Measurements from ENCODE around the gene ATP1A1. TPM values are rescaled to one million over a fixed set of nuclear protein-coding genes. Genes with fewer than 3 reads are reported as not detected.

ATP1A1 gene
- total and polyA plus RNA-seq, 4 donors = 68.6 to 128 (median 82.6) TPM

GRCh38 chr1:116345011-116345410 lies 28.0 kb upstream of the ATP1A1 start:
- WGBS = 97% methylated on average over 1 of the region's 1 CpG
- Histone ChIP-seq H3K9ac (ENCODE audit: low read depth in 1 of 2, low read length in 2 of 2) (no peak overlapping the region), H3K9me3 (ENCODE audit: control insufficient read depth in 4 of 4, low read length in 3 of 4) (no peaks in the 10 kb centered on the region), H3K4me3 (ENCODE audit: low read depth in 1 of 3, low read length in 3 of 3) (no peak overlapping the region), H3K36me3 (ENCODE audit: control insufficient read depth in 4 of 4, insufficient read depth in 3 of 4, low read depth in 1 of 4, low read length in 3 of 4) (no peaks in the 10 kb centered on the region), H3K27ac (ENCODE audit: low read depth in 1 of 2, low read length in 2 of 2) (no peak overlapping the region), H3K4me1 (ENCODE audit: control insufficient read depth in 4 of 4, insufficient read depth in 4 of 4, low read length in 3 of 4) (no peaks in the 10 kb centered on the region), H3K27me3 (ENCODE audit: control insufficient read depth in 4 of 4, insufficient read depth in 4 of 4, low read length in 3 of 4) (no peaks in the 10 kb centered on the region)
- DNase-seq (ENCODE audit: low spot score) = no peak
- TF ChIP-seq NR2F2 (IDR thresholded peaks at IDR 0.05) (no peak), TAF1 (conservative IDR thresholded peaks at IDR 0.05) (no peak), REST (IDR thresholded peaks at IDR 0.05) (no peak)

- 49% methylated on average over 2 of the region's 2 CpGs for WGBS
- no peak for TF ChIP-seq RXRA (IDR thresholded peaks at IDR 0.05)
- no peak for TF ChIP-seq GABPA (IDR thresholded peaks at IDR 0.05 in 1 of 2, conservative IDR thresholded peaks at IDR 0.05 in 1 of 2)
- no peak for TF ChIP-seq YY1 (IDR thresholded peaks at IDR 0.05)
- TF ChIP-seq ZBTB33 (IDR thresholded peaks at IDR 0.05) = no peak
- TF ChIP-seq EGR1 (IDR thresholded peaks at IDR 0.05; ENCODE audit: low read depth in 2 of 2) = no peak
- TF ChIP-seq CTCF (IDR thresholded peaks at IDR 0.05; ENCODE audit: low read depth, low read length, missing input control) = no peak
- TF ChIP-seq RAD21 (IDR thresholded peaks at IDR 0.05) = no peak
- no peak for TF ChIP-seq HNF4A (conservative IDR thresholded peaks at IDR 0.05)
- no peak for DNase-seq (ENCODE audit: low spot score)
- H3K9ac ChIP-seq (ENCODE audit: low read depth in 1 of 2, low read length in 2 of 2) = no peak overlapping the region
- no peak overlapping the region for H3K4me3 ChIP-seq (ENCODE audit: low read depth in 1 of 3, low read length in 3 of 3)
- no peaks in the 10 kb centered on the region for H3K9me3 ChIP-seq (ENCODE audit: control insufficient read depth in 4 of 4, low read length in 3 of 4)
- H3K27me3 ChIP-seq (ENCODE audit: control insufficient read depth in 4 of 4, insufficient read depth in 4 of 4, low read length in 3 of 4) = no peaks in the 10 kb centered on the region
- H3K27ac ChIP-seq (ENCODE audit: low read depth in 1 of 2, low read length in 2 of 2) = no peak overlapping the region
- no peaks in the 10 kb centered on the region for H3K4me1 ChIP-seq (ENCODE audit: control insufficient read depth in 4 of 4, insufficient read depth in 4 of 4, low read length in 3 of 4)
- no peaks in the 10 kb centered on the region for H3K36me3 ChIP-seq (ENCODE audit: control insufficient read depth in 4 of 4, insufficient read depth in 3 of 4, low read depth in 1 of 4, low read length in 3 of 4)
These were observed 27.2 kb upstream of the ATP1A1 start for GRCh38 chr1:116345843-116346242.
